GM21737 (cell line): Measurements from ENCODE around the gene KLF3.

Experiments
- ATAC-seq: cut with Tn5 transposase; IDR thresholded peaks from one replicate; pipeline ENCODE4 v1.9.1; 2021; ENCODE audit warnings: mild to moderate bottlenecking, moderate library complexity; ENCODE audit not compliant: unreplicated experiment

KLF3 gene

DNA sequence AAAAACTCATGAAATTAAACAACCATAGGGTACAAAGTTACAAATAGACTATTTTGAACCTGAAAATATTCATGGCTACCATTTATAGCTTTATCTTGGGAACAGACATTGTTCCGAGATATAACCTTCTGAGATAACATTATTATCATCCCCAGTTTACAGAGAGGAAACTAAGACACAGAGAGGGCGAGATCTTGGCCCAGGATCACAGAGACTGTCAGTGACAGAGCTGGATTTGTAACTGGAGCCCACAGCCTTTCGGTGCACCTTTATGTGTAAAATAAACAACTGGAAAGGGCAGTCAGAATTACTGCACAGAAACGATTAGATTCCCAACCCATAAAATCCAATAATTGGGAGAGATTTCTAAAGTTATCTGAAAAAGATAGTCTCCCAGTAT lies 28.4 kb downstream of the KLF3 start:
- ATAC-seq, result no peak

DNA sequence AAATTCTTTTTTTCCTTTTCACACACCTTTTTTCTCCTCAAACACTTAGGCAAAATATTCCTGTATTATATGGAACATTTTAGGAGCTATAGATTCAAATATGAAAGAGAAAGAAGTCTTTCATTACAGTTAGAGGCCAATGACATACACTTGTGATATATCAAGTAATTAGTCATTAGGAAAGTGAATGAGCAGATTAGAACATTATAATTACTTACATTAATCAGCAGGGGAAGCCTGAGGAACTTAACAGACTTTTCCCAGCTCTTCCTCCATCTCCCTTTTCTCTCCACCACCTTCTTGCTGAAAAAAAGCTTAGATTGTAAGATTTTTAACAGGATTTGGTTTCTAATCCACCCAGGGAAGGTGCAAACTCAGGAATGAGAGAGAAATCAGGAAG lies 29.6 kb downstream of the KLF3 start:
- no peak for ATAC-seq

DNA sequence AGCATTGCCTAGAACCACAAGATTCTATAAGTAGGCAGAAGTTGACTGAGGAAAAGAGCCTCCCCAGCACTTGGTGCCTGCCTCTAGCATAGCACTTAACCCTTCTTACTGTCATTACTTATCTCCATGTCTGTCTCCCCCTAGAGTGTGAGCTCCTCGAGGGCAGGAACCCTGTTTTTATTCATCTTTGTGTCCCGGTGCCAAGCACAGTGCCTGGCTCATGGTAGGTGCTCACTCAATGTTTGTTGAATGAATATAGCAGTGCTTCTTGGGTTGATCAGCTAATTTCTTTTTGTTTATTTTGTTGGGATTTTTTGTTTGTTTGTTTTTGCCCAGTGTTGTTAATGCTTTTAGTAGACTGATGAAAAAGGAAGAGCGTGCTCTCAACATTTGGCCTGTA lies 30.3 kb downstream of the KLF3 start:
- ATAC-seq, result no peak

DNA sequence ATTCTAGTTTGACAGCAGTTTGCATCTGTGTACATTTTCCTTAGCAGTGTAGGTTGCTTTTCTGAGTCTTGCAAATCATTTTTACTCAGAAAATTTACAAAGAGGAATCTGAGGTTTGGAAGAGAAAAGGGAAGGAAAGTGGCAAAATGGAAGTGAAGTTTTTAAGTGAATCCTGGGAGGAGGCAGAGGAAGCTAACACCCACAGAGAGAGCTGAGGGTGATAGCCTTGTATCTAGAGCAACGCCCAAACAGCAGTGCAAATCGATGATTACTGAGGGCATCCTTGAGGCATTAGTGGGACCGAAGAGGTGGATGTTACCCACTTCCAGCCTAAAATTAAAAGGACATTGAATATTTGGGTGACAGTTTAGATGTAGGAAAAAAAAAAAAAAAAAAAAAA lies 31.8 kb downstream of the KLF3 start:
- ATAC-seq, result no peak

DNA sequence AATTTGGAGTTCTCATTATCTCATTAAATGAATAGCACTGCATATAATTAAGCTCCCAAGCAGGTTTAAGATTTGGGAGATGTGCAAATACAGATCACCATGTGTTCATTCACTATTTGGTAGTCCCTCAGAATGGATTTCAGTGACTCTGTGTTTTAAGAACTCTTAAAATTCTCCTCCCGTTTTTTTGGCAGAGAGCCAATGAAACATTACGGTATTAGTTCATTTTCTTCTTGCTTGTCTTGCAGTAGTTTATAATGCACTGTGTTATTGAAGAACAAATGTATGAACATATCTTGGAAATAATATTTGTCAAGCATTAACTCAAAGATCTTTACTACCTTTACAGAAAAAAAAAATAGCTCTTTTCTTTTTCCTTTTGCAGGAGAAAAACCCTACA lies 32.7 kb downstream of the KLF3 start:
- ATAC-seq, result no peak

DNA sequence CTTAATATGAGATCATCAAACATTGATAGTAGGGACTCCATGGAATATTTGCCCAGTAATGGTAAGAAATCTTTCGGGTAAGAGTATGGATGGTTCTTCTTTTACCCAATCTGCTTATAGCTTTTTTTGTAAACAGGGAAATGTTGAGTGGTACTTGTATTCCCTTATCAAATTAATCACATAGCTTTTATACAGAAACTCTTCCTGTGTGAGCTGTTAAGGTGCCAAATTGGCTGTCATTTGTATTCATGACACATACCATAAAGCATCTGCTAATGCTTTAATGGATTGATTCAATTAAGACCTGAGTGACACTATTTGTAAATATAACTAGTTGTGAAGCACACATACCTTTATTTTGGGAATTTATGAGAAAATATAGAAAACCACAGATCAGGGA lies 34.2 kb downstream of the KLF3 start:
- no peak for ATAC-seq

DNA sequence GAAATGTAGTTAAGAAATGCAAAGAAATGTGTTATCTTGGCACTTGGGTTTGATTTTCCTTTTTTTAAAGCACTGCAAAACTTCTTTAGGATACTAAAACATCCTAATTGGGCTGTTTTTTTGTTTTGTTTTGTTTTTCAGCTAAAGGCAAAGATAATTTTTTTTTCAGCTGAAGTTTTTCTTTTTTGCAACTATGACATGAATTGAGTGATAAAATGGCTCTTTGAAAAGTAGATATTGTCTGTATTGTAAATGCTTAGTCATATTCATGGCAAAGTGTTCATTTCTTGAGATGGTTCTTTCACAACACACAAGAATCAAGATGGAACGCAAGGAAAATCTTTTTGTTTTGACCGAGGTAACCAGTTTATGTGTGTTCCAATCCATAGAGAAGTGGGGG lies 35.1 kb downstream of the KLF3 start:
- no peak for ATAC-seq

DNA sequence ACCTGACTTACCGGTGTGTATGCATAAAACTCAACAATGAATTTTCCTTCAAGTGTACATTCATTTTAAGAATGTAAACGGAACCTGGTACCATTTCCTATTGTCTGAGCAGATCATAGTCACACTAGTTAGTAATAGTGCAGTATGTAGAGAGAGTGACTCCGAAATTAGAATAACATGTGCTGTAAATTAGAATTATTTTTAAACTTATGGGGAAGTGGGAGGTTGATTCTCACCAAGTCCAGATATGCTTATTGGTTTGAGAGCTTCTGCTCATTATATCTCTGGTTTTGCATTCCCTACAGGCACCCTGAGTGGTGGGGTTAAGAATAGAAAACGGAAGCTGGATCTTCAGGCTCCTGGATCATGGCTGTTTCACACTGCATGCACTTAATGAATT lies 39.6 kb downstream of the KLF3 start:
- no peak for ATAC-seq

DNA sequence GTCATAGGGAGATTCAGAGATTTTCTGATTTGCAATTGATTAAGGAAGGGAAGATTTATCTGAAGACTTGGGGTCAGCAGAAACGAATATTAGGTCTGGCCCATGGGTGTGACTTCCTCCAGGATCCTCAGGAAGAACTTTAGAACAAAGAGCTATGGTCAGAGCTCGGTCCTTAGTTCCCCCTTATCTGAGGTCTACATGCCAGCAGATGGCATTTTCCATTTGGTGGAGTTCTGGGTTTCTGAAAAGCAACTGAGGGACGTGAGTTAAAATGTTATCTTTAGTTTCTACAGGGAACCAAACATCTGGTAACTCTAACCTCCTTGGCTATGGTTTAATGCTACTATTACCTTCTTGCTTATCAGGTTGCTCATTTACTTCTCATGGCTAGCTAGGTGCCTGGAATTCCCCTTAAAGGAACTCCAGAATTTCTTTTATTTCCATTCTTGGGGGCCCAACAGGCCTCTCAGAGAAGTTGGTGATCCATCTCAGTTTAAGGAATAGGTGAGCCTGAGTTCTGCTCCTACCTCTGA lies 40.7 kb downstream of the KLF3 start:
- no peak for ATAC-seq

DNA sequence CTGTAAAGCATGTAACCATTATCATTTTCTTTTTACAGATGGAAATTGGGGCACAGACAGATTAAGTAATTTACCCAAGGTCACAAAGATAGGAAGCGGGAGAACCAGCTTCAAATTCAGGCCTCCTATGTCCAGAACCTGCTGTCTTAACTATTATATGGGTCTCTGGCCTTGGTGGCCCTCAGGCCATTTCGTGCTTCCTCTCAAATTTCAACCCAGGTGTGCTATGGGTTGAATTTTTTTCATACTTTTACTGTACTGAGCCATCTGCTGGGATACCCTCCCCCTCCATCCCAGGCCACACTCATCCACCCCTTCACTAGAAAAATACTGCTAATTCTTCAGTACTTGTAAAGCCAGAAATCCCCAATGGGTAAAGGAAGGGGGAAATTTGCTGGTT lies 42.3 kb downstream of the KLF3 start:
- no peak for ATAC-seq

DNA sequence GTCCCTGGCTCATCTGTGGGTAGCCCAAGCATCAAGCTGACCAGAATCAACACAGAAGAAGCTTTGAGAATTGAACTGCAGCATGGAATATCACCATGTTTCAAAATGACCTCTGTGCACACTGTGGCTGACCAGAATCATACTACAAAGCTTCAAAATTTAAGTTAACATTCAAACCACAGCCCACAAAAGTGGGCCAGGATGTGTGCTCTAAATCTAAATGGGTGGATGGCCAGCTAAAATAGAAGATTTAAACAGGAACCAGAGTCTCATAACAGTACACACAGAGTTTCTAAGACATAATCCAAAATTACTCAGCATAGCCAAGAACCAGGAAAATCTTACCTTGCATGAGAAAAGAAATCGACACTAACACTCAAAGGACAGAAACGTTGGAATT lies 46.1 kb downstream of the KLF3 start:
- peak; percentile 71 for ATAC-seq

DNA sequence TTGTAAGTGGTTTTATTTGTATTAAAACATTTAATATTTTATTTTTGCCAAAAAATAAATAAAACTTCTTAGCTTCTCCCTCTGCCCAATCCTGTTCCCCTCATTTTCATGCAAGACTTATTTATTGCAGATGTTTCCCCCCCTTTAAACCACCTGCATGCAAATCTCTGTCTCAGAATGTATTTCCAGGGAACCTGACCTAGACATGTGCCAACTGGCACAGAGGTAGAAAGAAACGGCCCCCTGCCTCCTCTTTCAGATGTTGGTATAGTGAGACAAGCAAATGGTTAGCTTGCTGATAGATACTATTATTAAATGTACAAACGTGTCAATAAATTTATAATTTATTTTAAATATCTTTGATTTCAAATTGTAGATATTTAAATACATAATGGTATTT lies 47.1 kb downstream of the KLF3 start:
- no peak for ATAC-seq

DNA sequence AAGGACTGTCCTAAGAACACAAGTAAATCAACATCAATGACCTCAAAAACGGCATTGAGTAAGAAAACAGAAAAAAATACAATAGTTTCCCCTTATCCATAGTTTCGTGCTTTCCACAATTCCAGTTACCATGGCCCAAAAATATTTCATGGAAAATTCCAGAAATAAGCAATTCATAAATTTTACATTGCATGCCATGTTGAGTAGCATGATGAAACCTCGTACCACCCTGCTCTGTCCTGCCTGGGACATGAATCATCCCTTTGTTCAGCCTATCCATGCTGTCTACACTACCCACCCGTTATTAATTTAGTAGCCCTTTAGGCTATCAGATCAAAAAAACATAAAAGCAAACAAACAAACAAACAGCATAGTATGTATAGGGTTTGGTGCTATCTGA lies 51.1 kb downstream of the KLF3 start:
- no peak for ATAC-seq

DNA sequence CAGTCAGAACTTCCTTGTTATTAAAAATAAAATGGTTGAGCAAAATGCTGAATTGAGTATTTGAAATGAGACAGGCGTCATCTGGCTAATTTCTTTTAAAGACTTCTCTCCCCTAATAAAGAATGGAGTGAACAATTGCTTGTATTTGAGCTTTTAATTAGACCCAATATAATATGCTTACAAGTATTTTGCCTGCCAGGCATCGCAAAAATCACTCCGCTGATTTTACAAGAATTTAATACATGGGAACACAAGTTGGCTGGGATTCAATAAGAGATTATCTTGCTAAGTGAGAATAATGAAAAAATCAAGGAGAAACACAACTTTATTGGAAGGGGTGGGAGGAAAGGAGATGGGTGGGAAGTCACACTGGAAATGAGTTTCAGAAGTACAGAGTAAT lies 52.3 kb downstream of the KLF3 start:
- ATAC-seq, result no peak

DNA sequence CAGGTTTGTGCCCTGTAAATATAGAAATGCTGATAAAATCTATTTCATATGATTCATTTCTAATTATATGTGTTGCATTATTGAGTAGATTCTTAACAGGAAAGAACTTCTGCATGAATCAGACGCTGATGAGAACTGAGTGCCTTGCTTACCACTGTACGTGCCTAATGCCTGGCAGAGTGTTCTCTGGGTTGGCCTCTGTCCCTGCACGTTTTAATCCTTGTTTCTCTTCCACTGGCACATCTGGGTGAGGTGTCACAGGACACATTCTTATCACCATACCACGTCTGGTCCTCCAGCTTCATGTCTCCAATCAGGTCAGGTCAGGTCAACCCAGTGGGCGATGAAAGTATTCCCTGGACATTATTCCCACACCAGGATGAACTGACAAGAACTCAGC lies 53.6 kb downstream of the KLF3 start:
- no peak for ATAC-seq

DNA sequence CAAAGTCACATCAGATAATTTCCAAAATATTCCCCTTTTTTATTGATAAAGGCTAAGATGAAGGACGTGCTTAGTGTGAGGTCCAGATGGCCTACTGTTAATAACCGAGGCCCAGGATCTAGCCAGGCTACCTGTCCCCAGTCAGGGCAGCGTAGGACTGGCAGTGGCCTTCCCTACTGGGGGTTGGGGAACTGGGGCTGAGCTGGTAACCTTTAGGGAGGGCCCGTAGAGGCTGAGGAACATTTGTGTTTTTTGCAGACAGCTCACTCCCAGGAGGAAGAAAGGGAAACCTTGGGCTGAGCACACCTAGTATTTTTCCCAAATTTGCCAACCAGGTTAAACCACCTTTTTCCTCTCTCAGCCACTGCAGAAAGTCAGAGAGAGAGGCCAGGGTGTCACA lies 59.1 kb downstream of the KLF3 start:
- ATAC-seq, result no peak

DNA sequence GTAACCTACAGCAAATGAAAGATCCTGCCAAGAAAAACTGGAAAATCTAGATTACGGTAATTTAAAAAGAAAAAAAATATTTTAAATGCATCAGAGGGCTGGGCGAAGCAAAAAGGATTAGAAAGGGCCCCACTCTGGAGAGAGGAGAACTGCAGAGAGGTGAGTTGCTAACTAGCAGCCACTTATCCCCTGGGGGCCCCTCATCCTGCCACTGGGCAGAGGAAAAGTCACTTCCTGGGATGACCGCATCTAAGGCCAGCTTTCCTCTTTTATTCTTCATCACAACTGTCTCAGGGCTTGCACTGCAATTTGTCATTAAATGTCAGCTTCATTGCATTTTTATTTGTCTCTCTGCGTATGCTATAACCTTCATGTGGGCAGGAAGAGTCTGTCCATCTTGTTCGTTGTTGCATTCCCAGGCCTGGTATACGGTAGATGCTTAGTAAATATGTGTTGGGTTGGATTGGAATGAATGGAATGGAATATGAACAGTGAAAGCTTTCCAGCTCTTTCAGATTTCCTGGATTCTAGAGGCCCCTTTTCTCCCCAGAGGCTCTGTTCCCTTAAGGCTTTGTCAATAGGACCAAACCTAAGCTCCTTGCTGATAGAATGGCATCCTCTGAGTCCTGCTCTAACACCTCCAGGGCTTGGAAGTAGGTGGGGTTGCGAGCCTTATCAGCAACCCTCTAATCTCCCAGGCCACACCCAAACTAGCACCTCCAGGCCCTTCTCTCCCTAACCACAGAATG lies 59.9 kb downstream of the KLF3 start:
- no peak for ATAC-seq

DNA sequence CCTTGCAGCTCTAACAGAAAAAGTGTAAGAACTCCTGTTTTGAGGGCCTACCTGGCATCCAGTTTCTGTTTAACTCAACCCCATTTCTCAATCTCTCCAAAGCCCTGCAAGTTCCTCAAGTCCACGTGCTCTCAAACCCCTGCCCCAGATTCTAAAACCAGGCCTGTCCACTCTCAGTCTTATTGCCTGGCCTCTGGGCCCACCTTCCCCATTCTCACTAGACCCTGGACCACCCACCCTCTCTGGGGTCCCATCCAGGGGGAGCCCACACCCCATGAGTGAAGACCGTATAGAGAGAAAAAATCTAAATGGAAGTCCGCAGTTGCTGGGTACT lies 60.4 kb downstream of the KLF3 start:
- ATAC-seq, result no peak

DNA sequence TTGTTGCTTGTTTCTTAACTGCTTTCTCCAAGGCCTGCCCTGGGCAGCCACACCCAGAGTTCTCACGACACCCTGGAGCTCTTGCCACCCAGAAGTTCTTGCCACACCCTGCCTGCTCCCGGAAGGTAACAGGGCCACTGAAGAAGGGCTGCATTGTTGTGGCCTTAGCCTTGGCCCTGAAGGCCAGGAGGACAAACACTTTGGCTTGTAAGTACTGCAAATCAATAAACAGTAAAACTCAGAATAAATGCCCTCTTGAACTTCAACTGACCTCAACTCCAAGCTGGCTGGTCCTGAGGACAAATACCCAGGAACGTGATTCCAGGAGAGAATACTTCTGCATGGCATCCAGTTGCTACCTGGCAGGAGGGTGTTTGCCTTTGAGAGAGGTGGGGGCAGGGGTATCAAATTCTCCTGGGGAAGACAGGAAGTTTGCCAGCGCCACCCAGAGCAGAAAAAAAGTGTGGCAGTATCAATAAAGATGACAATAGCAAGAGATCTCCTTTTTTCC lies 64.7 kb downstream of the KLF3 start:
- no peak for ATAC-seq

DNA sequence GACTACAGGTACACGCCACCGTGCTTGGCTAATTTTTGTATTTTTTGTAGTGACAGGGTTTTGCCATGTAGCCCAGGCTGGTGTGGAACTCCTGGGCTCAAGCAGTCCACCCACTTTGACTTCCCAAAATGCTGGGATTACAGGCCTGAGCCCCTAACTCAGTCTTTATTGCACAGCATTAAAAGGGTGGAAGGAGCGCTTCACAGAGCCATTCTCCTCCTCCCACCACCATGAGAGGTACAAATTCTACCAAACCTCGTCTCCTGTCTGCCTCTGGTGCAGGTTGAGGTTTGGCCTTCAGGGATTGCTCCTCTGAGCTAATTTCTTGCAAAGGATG lies 66.5 kb downstream of the KLF3 start:
- ATAC-seq, result no peak

DNA sequence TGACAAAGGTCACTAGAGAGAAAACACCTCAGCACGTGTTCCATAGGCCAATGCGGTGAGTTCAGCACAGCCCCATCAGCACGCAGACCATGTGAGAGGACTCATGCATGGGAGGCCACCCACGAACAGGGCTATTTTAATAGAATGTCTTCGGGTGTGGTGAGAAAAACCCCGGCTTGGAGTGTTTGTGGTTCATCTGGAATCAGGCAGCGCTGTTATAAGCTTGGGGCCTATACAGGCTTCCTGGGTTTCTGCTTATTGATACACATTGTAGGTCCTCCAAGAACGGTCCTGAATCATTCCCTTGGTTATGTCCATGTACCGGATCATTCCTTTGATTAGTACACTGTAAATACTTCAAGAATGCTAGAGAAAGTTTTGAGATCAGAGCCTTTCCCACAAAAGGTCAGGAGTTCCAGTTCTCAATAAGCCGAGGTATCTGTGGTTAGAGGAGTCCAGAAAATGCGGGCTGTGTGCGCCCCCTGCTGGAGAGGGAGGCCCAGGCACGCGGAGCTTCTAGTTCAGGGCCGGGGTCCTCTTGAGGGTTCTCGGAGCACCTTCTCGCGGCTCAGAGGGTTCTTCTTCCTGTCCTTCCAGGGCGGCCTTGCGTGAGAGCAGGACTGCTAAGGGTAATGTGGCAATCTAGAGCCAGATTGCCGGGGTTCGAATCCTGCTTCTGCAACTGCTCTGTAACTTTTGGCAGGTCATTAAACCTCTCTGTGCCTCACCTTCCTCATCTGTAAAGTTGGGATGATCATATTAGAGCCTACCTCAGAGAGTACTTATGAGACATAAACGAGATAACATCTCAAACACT lies 67.0 kb downstream of the KLF3 start:
- peak; percentile 74 for ATAC-seq

DNA sequence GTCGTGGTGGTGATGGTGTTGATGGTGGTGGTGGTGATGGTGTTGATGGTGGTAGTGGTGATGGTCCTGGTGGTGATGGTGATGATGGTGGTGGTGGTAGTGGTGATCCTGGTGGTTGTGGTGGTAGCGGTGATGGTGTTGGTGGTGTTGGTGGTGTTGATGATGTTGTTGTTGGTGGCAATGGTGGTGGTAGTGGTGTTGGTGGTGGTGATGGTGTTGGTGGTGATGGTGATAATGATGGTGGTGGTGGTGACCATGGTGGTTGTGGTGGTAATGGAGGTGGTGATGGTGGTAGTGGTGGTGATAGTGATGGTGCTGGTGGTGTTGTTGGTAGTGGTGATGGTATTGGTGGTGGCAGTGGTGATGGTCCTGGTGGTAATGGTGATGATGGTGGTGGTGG lies 69.7 kb downstream of the KLF3 start:
- no peak for ATAC-seq
